Fibroblast of skin of right quadriceps (primary cell): ENCODE data around the gene TNK2.

ENCODE experiments used
- DNase-seq: peaks from one replicate; pipeline ENCODE4 v3.0.0-alpha.2; 2013

Gene TNK2

DNA sequence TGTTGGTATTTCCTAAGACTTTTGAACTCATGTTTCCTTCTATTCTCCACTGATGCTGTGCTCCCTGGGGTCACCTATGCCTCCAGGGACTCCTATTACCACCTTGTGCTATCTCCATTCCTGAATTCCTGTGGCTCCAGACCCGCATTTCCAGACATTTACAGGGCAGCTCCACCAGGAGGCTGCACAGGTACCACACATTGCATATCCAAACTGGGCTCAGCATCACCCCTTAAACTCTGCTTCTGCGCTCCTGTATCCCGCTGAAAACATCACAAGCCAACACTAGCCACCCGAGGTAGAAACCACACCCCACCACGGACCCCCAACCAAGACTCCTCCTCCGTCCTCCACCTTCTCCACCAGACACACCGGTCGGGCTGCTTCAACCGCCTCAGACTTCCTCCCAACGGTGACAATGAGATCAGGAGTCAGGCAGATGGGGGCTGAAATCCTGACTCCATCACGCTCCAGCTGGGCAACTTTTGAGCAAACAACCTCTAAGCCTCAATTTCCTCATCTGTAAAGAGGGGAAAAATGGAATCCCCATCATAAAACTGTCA, 10.4 kb downstream of the TNK2 start:
- no peak for DNase-seq

DNA sequence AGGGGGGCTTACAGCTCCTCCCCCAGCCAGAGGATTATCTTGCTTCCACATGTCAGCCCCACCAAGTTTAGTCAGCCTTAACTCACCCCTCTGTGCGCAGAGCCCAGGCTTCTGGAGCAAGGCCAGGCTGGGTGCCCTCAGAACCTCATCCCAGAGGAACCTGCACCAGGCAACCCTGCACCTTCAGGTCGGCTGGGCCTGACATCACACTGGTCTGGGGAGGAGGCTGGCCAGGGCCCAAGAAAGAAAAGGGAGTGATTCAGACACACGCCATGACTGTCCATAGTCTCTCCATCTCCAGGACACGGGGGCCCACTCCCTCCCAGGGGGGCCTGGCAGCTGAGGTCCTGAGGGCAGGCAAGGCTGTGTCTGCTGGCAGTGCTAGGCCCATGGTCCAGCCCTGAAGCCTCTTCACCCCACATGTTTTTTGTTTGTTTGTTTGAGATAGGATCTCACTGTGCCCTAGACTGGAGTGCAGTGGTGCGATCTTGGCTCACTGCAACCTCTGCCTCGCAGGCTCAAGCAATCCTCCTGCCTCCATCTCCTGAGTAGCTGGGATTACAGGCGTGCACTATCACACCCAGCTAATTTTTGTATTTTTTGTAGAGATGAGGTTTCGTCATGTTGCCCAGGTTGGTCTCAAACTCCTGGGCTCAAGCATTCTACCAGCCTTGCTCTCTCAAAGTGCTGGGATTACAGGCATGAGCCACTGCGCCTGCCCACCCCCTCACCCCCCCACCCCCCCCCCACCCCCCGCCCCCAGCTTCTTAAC, 11.1 kb downstream of the TNK2 start:
- DNase-seq: peak; percentile 58

DNA sequence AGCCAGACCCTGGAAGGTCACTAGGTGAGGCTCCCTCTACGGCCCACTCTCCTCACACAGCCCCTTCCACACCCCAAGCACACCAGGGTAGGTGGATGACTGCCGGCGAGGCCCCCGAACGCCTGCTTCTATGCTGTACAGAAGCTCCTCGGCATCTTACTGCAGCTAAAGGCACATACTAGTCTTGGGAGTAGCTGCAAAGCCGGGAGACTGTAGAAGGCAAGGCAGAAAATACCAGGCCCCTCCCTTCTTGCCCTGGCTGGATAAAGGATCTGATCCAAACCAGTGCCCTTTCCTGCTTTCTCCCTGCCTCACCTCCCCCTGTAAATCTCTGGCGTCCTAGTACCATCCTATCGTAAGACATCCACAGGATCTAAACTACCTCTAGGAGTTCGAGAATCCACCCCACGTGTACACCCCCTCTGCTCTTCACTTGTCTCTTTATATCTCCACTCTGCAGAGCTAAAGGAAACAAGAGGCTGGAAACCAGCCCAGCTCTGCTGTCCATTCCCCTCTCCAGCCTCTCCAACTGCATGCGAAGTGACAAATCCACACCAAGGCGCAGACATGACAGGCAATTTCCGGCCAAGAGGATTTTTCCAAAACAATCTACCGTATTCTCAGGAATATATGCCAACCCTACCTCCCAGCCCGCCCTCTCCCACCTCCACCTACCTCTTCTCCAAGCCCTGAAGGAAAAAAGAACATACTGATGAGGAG, 11.8 kb downstream of the TNK2 start:
- peak; percentile 77 for DNase-seq

DNA sequence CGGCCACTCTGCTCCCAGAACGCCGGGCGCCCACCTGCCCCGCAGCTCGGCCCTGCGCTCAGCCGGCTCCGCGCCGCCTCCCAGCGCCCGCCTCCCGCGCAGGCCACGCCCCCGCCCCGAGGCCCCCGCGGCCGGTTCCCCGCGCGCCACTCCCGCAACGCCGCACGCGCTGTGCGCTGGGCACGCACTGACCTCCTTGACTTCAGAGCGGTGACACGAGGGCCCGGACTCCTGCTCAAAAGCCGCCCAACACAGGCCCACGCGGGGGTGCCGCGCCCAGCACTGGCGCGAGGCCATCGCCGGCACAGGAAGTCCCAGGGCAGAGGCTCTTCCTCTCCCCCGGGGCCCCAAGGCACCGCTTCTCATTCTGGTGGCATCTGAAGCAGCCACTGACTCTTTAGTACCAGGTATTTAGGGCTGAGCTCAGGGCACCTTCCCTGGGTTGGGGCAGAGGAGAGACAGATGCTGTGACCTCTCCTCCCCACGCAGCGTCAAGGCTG, 12.4 kb downstream of the TNK2 start:
- no peak for DNase-seq

DNA sequence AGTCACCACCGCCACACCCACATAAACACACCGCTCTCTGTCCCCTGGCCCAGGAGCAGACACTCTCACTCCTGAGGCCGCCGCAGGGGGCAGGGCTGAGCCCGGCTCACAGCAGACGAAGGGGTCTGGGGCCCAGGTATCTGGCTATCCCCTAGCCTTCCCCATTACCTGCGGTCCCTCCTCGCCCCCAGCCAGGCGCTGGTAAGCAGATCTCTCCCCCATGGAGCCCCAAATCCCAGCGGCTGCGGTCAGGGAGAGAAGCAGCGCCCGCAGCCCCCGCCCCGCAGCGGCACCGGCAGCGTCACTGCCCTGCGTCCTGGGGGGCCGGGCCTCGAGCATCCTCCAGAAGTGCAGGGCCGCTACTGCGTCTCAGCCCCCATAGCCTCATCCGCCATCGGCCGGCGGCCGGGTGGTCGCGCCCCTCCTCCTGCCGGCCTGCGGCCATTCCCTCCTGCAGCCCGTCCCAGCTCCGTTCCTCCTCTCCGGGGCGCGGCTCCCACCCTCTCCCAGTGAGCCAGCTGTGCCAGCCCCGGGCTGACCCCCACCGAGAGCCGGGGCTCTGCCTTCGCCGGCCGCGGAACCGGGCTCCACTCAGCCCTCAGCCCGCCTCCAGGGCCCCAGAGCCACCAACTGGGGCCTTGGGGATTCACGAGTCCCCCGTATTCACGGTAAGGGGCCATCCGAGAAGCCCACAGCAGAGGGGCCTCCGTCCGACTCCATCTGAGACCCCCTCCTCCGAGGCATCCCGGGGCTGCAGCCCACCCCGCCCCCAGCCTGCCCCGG, 13.1 kb downstream of the TNK2 start:
- peak; percentile 42 for DNase-seq

DNA sequence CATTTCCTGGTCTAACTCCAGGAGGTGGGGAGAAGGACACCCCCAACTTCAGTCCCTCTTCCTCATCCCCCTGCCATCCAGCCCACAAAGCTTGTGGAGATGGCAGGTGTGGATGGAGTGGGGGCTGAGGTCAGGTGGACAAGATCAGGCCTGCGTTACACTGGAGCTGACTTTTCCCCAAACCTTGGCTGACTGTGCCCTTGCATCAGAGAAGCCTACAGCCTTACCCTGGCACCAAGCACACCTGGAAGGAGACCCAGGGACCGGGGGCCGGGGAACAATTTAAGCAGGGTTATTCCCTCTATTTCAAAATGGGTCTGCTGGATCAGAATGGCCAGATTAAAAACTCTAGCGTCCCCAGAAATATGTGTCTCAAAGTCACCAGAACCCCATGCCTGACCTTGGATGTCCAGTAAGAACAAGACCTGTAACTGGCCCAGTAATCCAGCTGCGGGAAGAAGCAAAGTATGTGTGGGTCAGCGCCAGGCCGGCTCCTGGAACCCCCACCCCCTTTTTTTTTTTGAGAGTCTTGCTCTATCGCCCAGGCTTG, 14.4 kb downstream of the TNK2 start:
- no peak for DNase-seq

DNA sequence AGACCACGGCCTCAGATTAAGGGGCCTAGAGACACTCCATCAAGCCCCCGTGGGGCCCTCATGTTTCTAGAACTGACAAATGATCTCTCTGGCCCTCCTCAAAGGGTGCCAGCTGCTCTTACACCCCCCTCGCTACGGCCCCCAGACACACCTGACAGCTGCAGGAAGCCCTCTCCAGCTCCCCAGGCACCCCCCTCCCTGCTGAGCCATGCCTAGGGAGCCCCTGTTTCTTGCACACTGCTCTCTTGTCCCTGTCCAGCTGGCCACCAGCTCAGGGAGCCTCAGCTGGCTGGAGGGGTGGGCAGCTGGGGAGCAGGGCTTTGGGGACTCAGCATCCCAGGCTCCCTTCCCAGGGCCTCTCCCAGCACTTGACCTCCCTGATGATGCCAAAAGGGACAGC, 14.8 kb downstream of the TNK2 start:
- DNase-seq: no peak

DNA sequence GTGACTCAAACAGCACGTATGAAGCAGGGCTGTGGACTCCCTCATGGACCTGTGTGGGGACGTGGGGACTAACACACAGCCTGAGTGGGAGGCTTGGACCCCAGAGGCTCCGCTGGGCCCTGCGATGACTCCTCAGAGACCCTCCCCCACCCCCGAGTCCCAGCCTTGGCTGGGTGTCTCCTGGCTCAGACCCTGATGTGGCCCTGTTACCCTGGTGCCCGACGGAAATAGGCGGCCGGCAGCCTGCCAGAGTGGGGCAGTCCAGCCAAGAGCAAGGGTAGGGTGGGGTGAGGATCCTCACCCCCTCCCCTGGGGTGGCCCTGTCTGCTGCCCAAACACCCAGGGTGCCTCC, 15.3 kb downstream of the TNK2 start:
- no peak for DNase-seq

DNA sequence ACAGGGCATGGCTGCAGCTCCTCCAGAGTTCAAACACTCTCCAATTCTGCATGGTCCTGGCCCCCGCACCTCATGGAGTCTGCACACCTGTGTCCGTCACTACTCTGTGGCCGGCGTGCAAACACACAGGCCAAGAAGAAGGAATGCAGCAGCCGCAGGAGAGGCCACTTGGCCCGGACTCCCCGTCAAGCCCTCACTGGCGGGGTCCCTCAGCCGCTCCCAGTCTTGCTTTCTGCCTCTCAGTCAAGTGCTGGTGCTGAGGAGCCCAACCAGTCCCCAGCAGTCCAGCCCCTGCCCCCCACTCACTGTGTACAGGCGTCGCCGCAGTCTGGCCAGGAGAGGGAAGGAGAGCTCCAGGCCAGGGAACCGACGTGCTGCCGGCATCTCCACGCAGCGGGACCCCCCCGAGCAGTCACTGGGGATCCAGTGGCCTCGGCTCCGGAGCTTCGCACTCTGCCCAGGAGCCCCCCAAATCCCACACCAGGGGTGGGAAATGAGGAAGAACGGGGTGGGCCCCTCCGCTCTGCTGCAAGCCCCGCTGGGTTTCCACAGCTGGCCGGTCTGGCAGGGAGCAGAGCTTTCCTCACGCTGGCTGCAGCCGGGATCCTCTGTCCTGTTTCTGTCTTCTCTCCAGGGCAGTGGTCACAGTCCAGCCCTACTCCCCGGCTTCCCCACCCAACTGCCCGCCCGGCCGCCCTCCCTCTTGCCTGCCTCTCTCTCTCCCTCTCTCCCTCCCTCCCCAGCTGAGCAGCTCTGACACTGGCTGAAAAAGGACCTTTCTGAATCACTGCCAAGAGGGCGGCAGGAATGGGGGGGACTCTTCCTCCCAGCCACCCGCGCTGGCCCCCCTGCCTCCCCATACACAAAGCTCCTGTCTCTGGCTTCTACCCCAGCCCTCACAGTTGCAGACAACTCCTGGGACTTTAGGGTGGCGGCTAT, 16.0 kb downstream of the TNK2 start:
- peak; percentile 63 for DNase-seq

DNA sequence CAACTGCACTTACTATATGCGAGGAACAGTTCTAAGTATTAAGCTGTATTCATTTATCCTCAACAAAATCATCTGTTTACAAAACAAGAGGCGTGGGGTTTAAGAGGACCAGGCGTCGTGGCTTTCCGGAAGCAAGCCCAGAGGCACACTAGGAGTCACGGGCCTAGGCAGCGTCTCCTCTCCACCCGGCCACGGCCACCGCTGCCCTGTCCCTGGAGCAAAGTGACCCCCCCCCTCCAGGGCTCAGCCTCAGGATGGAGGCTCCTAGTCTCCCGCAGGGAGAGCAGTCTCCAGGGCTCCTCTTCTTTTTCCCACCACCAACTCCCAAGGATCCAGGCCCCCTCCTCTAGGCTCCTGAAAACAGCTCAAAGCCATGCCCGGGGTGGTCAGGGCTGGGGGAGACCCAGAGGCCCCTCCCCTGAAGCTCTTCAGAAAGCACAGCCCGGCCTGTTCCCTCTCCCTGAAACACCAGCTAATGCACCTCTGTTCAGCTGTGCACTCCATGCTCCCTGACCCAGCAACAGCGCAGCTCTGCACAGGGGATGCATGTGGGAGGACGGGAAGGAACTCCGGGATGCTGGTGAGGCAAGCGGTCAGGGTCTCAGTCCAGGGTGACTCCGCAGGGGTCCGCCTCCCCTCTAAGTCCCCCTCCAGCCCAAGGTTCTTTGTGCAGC, 16.8 kb downstream of the TNK2 start:
- no peak for DNase-seq

DNA sequence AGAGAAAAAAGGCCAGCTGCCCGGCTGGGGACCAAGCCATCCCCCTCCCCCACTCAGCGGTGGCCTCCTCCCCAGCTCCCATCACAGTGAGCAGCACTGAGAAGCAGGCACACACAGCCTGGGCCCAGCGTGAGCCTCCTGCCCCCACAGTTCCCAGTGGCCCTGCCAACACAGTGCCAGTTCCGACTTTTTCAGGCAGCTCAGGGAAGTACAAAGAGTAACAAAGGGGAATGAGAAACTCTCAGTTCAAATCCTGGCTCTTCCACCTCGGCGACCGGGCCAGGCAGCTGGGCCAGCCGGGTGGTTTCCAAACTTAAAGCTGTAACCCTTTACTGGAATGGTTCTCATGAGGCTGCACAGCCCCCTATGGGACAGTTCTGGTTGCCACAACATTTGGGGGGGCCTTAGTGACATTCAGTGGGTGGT, 18.5 kb downstream of the TNK2 start:
- no peak for DNase-seq

DNA sequence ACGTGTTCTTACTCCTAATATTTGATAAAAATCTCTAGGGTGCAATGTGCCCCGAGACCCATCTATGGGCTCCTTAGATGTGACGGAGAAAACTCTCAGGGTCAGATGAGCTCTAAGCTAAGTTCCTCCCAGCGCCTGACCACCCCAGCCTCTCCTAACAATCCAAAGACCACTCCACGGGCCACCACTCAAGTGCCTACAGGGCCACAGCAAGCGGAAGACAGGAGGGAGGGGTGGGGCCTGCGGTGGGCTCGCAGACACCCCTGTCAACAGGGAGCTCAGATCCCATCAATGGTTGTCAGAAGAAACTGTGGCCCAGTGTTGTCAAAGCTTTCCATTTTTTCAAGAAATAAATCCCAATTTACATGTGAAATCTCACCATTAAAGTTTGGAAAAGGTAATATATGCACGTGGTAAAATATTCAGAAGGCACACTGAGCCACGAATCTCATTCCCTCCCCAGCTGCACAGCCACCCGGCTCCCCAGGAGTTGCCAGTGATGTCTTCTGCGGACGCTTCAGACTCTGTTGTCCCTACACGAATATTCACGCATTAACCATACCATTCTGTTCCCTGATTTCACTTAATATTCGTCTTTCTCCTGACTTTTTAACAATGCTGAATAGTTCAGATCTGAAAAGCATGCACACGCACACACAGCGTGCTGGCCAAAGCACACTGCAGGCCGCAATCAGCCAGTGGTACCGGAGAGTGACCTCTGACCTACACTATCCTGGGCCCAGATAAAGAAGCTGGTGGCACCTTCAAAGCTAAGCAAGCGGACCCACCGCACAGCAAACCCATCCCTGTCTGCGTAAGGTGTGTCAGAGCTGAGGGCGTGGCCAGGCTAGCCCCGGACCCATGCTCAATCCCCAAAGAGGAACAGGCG, 19.1 kb downstream of the TNK2 start:
- DNase-seq: no peak

DNA sequence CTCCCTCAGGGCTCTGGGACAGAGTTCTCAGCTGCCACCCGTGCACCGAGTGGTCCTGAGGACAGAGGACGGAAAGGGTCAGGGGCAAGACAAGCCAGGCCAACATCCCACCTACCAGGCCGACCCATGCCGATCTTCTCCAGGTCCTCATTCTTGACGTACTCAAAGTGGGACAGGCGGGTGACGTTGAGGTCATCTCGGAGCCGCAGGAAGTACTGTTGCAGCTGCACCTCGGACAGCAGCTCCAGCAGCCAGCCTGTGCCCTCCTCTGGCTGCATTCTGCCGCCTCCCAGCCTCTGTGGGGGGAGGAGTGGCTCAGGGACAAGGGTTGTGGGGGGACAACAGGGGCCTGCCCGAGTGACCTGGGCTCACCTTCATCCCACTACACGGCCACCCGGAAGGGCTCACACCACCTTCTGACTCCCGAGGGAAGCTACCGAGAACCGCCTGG, 20.0 kb downstream of the TNK2 start:
- DNase-seq: no peak

DNA sequence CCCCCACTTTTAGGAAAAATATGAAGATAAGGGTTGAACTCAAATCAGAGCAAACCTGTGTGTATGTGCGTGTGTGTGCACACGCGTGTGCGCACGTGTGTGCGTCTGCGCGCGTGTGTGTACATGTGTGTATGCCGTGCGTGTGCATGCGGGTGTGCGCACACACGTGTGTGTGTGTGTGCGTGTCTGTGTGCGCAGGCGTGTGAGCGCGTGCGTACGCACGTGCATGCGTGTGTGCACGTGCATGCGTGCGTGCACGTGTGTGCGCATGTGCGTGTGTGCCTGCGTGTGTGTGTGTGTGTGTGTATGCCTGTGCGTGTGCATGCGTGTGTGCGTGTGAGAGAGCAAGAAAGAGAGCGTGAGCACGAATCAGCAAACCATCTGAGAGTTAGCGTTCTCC, 20.7 kb downstream of the TNK2 start:
- DNase-seq: no peak

DNA sequence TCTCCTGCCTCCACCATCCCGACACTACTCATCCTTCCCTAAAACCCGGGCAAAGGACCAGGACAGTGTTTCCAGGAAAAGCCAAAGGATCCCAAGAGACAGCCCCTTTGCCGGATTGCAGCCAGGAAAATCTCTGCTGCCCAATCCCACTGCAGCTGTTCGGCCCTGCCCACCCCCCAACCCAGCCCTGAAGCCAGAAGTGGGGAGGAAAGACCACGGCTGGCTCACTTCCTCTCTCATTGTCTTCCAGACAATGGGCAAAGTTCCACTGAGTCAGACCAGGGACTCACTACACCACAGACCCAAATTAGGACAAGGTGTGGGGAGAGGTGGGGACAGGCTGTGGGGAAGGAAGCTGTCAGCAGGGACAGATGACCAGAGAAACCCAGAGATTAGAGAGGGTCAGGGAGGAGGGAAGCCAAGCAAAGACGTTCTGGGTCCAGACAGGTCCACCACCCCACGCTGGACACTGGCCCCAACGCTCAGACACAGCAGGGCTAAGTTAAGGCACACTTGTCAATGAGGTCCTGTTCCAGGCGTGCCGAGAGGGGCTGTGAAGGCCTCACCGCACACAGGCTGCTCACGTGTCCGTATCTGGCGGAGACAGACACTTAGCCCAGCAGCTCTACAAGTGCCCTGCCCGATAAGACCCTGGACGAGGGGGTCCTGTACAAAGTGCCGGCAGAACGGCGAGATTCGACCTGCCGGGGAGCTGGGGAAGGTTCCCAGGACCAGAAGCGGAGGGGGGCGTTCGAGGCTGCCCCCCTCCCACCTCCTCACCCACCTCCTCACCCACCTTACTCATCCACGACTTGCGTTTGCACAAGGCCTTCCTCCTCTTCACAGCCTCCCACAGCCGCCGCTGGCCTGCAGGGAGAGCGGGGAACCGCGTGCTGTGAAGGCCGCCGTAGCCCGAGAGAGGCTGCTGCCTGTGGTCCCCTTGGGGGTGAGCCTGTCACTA, 21.9 kb downstream of the TNK2 start:
- peak; percentile 73 for DNase-seq

DNA sequence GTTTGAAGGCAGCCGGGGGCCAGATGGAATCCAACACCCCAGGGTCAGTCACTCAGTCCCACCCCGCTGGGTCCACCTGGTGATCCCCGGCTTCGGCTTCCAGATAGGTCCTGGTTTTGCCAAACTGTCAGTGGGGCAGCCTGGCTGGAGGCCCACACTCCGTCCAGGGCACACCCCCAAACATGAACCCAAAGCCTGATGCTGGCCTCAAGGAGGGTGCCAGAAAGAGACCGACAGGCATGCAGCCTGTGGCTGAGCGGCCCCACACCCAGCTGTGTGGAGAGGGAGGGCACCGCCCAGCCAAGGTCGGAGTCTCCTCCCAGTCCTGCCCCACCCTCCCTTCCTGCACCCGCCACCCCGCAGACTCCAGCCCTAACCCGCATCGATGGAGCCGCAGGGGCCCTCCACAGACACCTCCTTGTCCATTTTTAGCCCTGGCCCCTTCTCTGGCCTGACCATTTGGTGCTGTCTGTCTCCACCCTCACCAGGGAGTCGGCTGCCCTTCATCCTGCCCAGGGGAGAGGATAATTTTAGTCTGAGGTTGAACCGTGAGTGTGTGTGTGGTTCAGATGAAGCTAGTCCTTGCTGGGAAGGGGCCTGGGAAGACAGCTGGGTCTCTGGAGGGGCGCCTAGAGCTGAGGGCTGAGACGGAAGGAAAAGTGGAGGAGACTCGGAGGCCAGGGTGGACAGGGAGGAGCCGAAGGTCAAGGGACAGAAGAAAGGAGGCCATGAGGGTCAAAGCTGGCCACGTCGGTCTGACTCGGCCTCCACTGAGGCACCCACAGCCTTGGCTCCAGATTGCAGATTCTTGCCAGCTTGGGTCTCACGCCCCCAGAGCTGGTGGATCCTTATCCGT, 23.1 kb downstream of the TNK2 start:
- no peak for DNase-seq

DNA sequence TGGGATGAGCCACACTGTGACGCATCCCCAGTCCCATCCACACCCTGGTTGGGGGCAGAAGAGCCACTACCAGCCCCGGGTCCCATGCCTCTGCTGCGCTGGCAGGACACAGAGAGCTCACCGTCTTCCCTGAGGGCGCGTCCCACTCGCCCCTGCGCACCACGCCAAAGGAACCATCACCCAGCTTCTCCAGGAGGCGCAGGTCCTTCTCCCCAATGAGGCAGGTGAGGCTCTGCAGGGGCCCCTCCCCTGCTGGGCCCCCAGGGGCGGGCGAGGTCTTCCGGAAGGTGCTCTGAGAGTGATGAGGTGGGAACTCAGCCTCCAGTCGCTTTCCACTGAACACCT, 23.7 kb downstream of the TNK2 start:
- no peak for DNase-seq

DNA sequence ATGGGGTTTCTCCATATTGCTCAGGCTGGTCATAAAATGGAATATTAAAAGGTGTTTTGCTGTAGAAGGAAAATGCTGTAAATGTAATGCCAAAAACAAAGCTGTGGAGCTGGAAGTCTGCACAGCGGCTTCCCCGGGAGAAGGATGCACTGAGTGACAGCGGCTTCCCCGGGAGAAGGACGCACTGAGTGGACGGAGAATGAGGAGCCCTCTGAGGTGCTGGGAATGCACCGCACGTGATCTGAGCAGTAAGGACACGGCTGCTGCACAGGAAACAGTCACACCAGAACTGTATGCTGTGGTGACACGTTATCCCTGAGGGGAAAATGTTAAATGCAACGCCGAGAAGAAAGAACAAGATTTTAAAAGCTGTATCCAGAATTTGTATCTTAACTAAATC, 24.6 kb downstream of the TNK2 start:
- DNase-seq: no peak
